HepG2 (cell line): ENCODE measurements around the gene EPB41. TPM values are rescaled to one million over a fixed set of nuclear protein-coding genes. Genes with fewer than 3 reads are reported as not detected.

Experiments used
- FOXK2 ChIP-seq: fragments of 450-650 bp; IDR thresholded peaks from 2 replicates; pipeline ENCODE4 v1.6.1; 2016
- HES4 ChIP-seq: sonication (generic); formaldehyde crosslinking; IDR thresholded peaks from 2 replicates; pipeline ENCODE4 v1.9.0; 2021; ENCODE audit warnings: mild to moderate bottlenecking, missing genetic modification reagents, borderline replicate concordance
- JDP2 ChIP-seq: sonication (generic); formaldehyde crosslinking; IDR thresholded peaks from 2 replicates; pipeline ENCODE4 v1.8.1; 2022; ENCODE audit warnings: missing genetic modification reagents, borderline replicate concordance
- NFYC ChIP-seq: IDR thresholded peaks from 2 replicates; pipeline ENCODE4 v1.6.1; 2016; ENCODE audit warnings: missing genetic modification reagents, missing compliant biosample characterization
- PAX8 ChIP-seq: sonication (generic); formaldehyde crosslinking; IDR thresholded peaks from 2 replicates; pipeline ENCODE4 v1.8.0; 2022; ENCODE audit warnings: mild to moderate bottlenecking, missing genetic modification reagents, borderline replicate concordance
- RFX1 ChIP-seq: fragments of 450-650 bp; IDR thresholded peaks from 2 replicates; pipeline ENCODE4 v1.6.1; 2017
- RNF2 ChIP-seq: fragments of 450-650 bp; conservative IDR thresholded peaks from 2 replicates; pipeline ENCODE4 v1.6.1; 2016; ENCODE audit warnings: low read depth
- RXRA ChIP-seq: sonication (generic); formaldehyde crosslinking; IDR thresholded peaks from 2 replicates; pipeline ENCODE4 v1.5.1; 2020; ENCODE audit warnings: missing genetic modification reagents
- SOX5 ChIP-seq: IDR thresholded peaks from 2 replicates; pipeline ENCODE4 v1.6.1; 2016; ENCODE audit warnings: borderline replicate concordance
- STAT5B ChIP-seq: sonication (generic); formaldehyde crosslinking; IDR thresholded peaks from 2 replicates; pipeline ENCODE4 v1.4.0; 2020; ENCODE audit warnings: missing genetic modification reagents
- ZNF292 ChIP-seq: sonication (generic); formaldehyde crosslinking; IDR thresholded peaks from 2 replicates; pipeline ENCODE4 v1.8.1; 2022; ENCODE audit warnings: mild to moderate bottlenecking, low read depth, missing genetic modification reagents, borderline replicate concordance
- ZNF30 ChIP-seq: sonication (generic); formaldehyde crosslinking; IDR thresholded peaks from 2 replicates; pipeline ENCODE4 v1.5.0; 2020; ENCODE audit warnings: mild to moderate bottlenecking, missing genetic modification reagents
- ZNF329 ChIP-seq: sonication (generic); formaldehyde crosslinking; IDR thresholded peaks from 2 replicates; pipeline ENCODE4 v1.9.0; 2021; ENCODE audit warnings: low read depth, mild to moderate bottlenecking, missing genetic modification reagents
- ZNF446 ChIP-seq: sonication (generic); formaldehyde crosslinking; IDR thresholded peaks from 2 replicates; pipeline ENCODE4 v1.5.0; 2020; ENCODE audit warnings: mild to moderate bottlenecking, missing genetic modification reagents
- ZNF660 ChIP-seq: sonication (generic); formaldehyde crosslinking; IDR thresholded peaks from 2 replicates; pipeline ENCODE4 v1.5.1; 2020; ENCODE audit warnings: mild to moderate bottlenecking, low read depth, missing genetic modification reagents, borderline replicate concordance
- ZNF709 ChIP-seq: sonication (generic); formaldehyde crosslinking; IDR thresholded peaks from 2 replicates; pipeline ENCODE4 v1.5.0; 2020; ENCODE audit warnings: mild to moderate bottlenecking, missing genetic modification reagents
- polyA plus RNA-seq, 8 experiments: library from polyadenylated mRNA; depleted of rRNA in 3 of 8; stranded (reverse) in 7 of 8; unstranded in 1 of 8; fragments of >200 nt; fragmentation: Illumina TruSeq in 4 of 8; extraction: Trizol in 4 of 8; gene quantifications; 2 replicates each; pipeline versions ENCODE4 v1.2.1 to v1.2.3, GENCODE V29; 2011 to 2016; ENCODE audit warnings: low read depth in 4 of 8, missing spikeins in 1 of 8, mixed read lengths in 1 of 8; ENCODE audit not compliant: insufficient read depth in 1 of 8
- total RNA-seq, 5 experiments: library from RNA; depleted of rRNA; stranded (reverse); fragments of >200 nt; fragmentation: Illumina TruSeq; extraction: Trizol; gene quantifications; 2 replicates each; pipeline ENCODE4 v1.2.3, GENCODE V29; 2016; ENCODE audit warnings: low read depth in 1 of 5
- TF ChIP-seq, protein P1 (sequence below): IDR thresholded peaks from 2 replicates; pipeline ENCODE4 v1.6.1; 2016; ENCODE audit warnings: low read depth, borderline replicate concordance
- TF ChIP-seq, protein P2 (sequence below): sonication (generic); formaldehyde crosslinking; IDR thresholded peaks from 2 replicates; pipeline ENCODE4 v1.5.1; 2020; ENCODE audit warnings: missing genetic modification reagents, mild to moderate bottlenecking, borderline replicate concordance
- TF ChIP-seq, protein P3 (sequence below): sonication (generic); formaldehyde crosslinking; IDR thresholded peaks from 2 replicates; pipeline ENCODE4 v1.8.0; 2022; ENCODE audit warnings: mild to moderate bottlenecking, missing genetic modification reagents; ENCODE audit not compliant: insufficient replicate concordance
- TF ChIP-seq, protein P4 (sequence below): sonication (generic); formaldehyde crosslinking; conservative IDR thresholded peaks from 2 replicates; pipeline ENCODE4 v1.8.0; 2022; ENCODE audit warnings: missing genetic modification reagents
- TF ChIP-seq, protein P5 (sequence below): sonication (generic); formaldehyde crosslinking; IDR thresholded peaks from 2 replicates; pipeline ENCODE4 v1.4.0; 2020; ENCODE audit warnings: mild to moderate bottlenecking, missing genetic modification reagents, borderline replicate concordance

The EPB41 gene
- total and polyA plus RNA-seq, 2 of the 13 experiments (the other 11 are each of a cell fraction or from before 2014, with no cell fraction given), result 34.5 to 46.7 TPM

DNA sequence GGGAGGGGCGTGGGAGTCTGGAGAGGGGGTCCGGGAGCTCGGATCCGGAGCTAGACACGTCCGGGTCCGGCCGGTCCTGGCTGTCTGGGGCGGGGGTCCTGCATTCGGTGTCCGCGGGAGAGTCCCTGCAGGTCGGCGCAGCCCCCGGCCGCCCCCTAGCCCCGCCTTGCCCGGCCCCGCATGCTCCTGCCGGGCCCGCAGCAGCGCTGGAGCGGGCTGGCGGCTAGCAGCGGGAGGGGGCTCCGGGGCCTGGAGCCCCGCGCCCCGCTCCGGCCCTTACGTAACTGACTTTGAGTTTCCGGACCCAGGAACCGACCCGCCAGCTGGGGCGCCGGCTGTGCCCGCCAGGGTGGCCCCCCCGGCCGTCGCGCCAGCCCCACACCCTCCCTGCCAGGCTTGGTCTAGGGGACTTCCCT lies 26.9 kb upstream of the EPB41 start (continued):
- 0 out of 2 replicates have a peak, but pooled peaks have one; percentile 59 for TF ChIP-seq PAX8 (CRISPR knock-in tag)
- TF ChIP-seq RNF2, result no peak
- no peak for TF ChIP-seq ZNF292
- TF ChIP-seq STAT5B (CRISPR knock-in tag), result no peak
- TF ChIP-seq ZNF446 (CRISPR knock-in tag), result 0 out of 2 replicates have a peak, but pooled peaks have one; percentile 70
- TF ChIP-seq, protein P1, sequence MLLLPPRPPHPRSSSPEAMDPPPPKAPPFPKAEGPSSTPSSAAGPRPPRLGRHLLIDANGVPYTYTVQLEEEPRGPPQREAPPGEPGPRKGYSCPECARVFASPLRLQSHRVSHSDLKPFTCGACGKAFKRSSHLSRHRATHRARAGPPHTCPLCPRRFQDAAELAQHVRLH (CRISPR knock-in tag), result 0 out of 2 replicates have a peak, but pooled peaks have one; percentile 2
- TF ChIP-seq ZNF30 (CRISPR knock-in tag), result no peak
- no peak for TF ChIP-seq JDP2 (CRISPR knock-in tag)
- TF ChIP-seq RXRA, result no peak
- peak; percentile 17; the same call in 1 of the 2 replicates for TF ChIP-seq HES4 (CRISPR knock-in tag)
- TF ChIP-seq ZNF709 (CRISPR knock-in tag), result peak; percentile 85
- no peak for TF ChIP-seq RFX1
- TF ChIP-seq, protein P2, sequence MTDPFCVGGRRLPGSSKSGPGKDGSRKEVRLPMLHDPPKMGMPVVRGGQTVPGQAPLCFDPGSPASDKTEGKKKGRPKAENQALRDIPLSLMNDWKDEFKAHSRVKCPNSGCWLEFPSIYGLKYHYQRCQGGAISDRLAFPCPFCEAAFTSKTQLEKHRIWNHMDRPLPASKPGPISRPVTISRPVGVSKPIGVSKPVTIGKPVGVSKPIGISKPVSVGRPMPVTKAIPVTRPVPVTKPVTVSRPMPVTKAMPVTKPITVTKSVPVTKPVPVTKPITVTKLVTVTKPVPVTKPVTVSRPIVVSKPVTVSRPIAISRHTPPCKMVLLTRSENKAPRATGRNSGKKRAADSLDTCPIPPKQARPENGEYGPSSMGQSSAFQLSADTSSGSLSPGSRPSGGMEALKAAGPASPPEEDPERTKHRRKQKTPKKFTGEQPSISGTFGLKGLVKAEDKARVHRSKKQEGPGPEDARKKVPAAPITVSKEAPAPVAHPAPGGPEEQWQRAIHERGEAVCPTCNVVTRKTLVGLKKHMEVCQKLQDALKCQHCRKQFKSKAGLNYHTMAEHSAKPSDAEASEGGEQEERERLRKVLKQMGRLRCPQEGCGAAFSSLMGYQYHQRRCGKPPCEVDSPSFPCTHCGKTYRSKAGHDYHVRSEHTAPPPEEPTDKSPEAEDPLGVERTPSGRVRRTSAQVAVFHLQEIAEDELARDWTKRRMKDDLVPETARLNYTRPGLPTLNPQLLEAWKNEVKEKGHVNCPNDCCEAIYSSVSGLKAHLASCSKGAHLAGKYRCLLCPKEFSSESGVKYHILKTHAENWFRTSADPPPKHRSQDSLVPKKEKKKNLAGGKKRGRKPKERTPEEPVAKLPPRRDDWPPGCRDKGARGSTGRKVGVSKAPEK, result no peak
- TF ChIP-seq ZNF660, result no peak
- TF ChIP-seq, protein P3, sequence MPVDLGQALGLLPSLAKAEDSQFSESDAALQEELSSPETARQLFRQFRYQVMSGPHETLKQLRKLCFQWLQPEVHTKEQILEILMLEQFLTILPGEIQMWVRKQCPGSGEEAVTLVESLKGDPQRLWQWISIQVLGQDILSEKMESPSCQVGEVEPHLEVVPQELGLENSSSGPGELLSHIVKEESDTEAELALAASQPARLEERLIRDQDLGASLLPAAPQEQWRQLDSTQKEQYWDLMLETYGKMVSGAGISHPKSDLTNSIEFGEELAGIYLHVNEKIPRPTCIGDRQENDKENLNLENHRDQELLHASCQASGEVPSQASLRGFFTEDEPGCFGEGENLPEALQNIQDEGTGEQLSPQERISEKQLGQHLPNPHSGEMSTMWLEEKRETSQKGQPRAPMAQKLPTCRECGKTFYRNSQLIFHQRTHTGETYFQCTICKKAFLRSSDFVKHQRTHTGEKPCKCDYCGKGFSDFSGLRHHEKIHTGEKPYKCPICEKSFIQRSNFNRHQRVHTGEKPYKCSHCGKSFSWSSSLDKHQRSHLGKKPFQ (CRISPR knock-in tag), result no peak
- TF ChIP-seq FOXK2, result no peak
- TF ChIP-seq, protein P4, sequence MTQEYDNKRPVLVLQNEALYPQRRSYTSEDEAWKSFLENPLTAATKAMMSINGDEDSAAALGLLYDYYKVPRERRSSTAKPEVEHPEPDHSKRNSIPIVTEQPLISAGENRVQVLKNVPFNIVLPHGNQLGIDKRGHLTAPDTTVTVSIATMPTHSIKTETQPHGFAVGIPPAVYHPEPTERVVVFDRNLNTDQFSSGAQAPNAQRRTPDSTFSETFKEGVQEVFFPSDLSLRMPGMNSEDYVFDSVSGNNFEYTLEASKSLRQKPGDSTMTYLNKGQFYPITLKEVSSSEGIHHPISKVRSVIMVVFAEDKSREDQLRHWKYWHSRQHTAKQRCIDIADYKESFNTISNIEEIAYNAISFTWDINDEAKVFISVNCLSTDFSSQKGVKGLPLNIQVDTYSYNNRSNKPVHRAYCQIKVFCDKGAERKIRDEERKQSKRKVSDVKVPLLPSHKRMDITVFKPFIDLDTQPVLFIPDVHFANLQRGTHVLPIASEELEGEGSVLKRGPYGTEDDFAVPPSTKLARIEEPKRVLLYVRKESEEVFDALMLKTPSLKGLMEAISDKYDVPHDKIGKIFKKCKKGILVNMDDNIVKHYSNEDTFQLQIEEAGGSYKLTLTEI (CRISPR knock-in tag), result no peak
- TF ChIP-seq NFYC (CRISPR knock-in tag), result no peak
- TF ChIP-seq, protein P5, sequence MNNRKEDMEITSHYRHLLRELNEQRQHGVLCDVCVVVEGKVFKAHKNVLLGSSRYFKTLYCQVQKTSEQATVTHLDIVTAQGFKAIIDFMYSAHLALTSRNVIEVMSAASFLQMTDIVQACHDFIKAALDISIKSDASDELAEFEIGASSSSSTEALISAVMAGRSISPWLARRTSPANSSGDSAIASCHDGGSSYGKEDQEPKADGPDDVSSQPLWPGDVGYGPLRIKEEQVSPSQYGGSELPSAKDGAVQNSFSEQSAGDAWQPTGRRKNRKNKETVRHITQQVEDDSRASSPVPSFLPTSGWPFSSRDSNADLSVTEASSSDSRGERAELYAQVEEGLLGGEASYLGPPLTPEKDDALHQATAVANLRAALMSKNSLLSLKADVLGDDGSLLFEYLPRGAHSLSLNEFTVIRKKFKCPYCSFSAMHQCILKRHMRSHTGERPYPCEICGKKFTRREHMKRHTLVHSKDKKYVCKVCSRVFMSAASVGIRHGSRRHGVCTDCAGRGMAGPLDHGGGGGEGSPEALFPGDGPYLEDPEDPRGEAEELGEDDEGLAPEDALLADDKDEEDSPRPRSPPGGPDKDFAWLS, result no peak
- TF ChIP-seq ZNF329 (CRISPR knock-in tag), result no peak
- TF ChIP-seq SOX5, result no peak
